ENCODE data around the gene UNC5B. TPM values are rescaled to one million over a fixed set of nuclear protein-coding genes. Genes with fewer than 3 reads are reported as not detected.
"Not testable (repeated sequence)": the region's sequence is repeated elsewhere in the genome, so short reads cannot be mapped to it uniquely, and the experiment has no call there.

The UNC5B gene
- total RNA-seq, 1 donor from 2014 or later = 7.1 TPM

- no peak for DNase-seq
Measured at GRCh38 chr10:71284544-71285179, 72.3 kb downstream of the UNC5B start.

- DNase-seq = peak; percentile 83
Measured at GRCh38 chr10:71285180-71285545, 72.8 kb downstream of the UNC5B start.

GRCh38 chr10:71285986-71286385 lies 73.6 kb downstream of the UNC5B start:
- DNase-seq = no peak

- no peak for DNase-seq
Measured at GRCh38 chr10:71286521-71287294, 74.3 kb downstream of the UNC5B start.

DNA sequence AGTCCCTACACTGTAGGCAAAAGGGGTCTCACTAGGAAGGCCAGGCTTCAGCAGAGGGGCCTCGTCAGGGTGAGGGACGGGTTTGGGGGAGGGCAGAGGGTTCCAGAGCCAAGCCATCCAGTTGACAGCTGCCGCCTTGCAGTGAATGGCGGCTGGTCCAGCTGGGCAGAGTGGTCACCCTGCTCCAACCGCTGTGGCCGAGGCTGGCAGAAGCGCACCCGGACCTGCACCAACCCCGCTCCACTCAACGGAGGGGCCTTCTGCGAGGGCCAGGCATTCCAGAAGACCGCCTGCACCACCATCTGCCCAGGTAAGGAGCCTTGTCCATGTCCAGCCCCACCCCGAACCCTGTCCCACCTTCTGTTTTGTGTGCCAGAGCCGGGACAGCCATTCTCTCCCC lies 75.1 kb downstream of the UNC5B start:
- DNase-seq = no peak

- no peak for DNase-seq
Measured at GRCh38 chr10:71288461-71288860, 76.1 kb downstream of the UNC5B start.

DNA sequence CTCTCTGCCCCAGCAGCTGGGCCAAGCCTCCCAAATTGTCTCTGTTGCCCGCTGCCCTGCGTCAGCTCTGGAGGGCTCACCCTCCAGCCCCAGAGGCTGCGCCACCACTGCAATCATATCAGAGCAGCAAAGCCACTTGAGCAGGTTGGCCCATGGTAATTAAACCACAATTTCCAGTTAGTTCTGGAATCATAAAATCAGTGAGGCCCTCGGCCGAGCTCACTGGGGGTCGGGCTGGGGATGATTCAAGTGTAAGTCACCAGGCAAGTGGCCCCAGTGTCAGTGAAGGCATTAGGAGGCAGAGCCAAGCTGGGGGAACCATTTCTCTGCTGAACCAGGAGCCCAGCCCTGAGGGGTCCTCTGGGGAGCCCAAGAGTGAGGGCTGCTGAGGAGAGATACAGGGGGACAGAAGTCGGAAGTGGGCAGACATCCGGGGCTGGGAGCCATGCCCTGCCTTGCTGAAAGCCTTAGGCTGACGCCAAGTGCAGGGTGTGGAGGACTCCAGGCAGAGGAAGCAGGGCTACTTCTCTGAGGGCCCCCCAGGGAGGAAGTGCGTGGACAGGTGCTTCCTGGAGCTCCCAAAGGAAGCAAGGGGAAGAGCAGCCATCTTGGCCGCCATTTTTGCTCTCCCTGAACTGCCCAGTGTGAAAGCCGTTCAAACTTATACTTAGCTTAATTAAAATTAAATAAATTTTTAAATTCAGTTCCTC lies 77.2 kb downstream of the UNC5B start:
- DNase-seq = no peak

GRCh38 chr10:71290331-71290730 lies 78.0 kb downstream of the UNC5B start:
- DNase-seq = no peak

DNA sequence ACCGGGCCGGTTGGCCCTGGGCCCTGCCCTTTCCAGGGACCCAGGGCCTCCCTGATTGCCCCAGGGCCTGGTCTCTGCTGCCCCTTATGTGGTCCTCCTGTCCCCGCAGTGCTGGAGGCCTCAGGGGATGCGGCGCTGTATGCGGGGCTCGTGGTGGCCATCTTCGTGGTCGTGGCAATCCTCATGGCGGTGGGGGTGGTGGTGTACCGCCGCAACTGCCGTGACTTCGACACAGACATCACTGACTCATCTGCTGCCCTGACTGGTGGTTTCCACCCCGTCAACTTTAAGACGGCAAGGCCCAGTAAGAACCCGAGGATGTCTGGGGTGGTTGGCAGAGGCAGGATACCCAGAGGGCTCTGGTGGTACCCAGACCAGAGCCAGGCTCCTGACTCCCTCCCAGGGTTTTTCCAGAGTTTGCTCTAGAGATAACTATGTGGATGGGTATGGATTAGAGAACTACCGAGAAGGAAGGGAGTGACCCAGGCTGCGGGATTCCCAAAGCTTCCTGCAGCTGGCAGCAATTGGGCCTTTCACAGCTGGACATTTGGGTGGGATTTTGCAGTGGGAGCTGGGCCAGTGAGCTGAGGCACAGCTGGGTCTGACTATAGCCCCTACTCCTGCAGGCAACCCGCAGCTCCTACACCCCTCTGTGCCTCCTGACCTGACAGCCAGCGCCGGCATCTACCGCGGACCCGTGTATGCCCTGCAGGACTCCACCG lies 78.6 kb downstream of the UNC5B start:
- peak; percentile 79 for DNase-seq

DNA sequence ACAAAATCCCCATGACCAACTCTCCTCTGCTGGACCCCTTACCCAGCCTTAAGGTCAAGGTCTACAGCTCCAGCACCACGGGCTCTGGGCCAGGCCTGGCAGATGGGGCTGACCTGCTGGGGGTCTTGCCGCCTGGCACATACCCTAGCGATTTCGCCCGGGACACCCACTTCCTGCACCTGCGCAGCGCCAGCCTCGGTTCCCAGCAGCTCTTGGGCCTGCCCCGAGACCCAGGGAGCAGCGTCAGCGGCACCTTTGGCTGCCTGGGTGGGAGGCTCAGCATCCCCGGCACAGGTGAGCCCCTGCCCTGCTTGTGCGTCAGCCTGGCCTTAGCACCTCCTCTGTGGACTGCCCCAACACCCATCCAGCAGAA lies 79.1 kb downstream of the UNC5B start:
- DNase-seq = no peak

DNA sequence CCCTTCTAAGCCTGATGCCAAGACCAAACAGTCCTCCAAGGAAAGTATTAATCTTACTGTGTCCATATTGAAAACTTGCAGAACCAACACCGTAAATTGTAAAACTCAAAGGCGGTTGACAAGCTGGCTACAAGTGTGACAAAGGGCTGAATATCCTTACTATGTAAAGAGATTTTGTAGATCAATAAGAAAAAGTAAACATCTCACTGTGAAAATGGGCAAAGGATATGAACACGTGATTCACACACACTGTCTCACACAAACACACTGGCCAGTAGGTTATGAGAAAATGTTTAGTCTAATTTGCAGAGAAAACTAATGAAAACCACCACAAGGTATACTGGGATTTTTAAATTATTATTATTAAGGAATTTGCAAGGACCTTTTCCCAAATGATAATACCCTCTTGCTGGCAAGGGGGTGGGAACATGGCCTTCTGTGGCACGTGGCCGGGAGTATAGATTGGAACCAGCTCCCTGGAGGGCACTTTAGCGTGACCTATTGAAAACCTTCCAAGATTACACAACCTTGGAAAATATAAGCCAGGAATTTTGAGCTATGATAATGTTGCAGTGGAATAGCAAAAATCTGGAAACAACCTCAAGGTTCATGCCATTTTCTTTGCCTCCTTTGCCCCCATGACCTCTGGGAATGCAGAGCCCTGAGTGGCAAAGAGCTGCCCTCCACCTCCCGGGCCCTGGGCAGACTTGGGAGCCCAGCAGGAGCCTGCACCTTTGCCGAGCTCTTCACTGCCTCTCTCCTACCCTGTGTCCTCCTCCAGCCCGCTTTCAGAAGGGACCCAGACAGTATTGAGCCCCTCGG lies 80.5 kb downstream of the UNC5B start:
- no peak for DNase-seq

- DNase-seq = peak; percentile 56
Measured at GRCh38 chr10:71293446-71294084, 81.2 kb downstream of the UNC5B start.

GRCh38 chr10:71294091-71294561 lies 81.8 kb downstream of the UNC5B start:
- no peak for DNase-seq

- DNase-seq = no peak
Measured at GRCh38 chr10:71294856-71295255, 82.5 kb downstream of the UNC5B start.

DNA sequence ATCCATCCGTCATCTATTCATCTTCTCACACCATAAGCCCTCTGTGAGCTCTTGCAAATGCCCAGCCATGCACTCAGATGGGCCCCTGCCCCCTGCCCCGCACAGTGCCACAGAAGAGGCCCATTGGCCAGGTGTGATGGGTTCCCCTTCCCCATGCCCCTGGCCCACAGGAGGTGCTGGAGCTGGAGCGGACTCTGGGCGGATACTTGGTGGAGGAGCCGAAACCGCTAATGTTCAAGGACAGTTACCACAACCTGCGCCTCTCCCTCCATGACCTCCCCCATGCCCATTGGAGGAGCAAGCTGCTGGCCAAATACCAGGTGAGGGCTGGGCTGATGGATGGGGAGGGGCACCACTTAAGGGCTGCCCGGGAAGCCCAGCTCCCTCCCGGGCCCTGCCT lies 83.3 kb downstream of the UNC5B start:
- DNase-seq = no peak

DNA sequence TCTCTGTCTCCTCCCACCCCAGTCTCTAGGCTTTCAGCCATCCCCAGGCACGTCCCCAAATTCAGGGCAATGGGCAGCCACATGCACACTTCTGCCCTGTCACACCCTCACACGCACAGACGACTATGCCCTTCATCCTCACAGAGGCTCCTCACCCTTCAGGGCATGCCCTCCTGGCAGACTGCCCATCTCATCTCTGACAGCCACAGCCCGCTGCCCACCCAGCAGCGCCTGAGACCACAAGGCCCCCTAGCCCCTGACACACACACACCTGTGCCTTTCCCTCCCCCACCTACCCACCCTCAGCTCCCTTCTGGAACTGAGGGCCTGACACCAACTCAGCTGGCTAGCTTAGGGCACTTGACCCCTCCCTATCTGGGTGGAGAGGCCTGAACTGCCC lies 83.7 kb downstream of the UNC5B start:
- no peak for DNase-seq

DNA sequence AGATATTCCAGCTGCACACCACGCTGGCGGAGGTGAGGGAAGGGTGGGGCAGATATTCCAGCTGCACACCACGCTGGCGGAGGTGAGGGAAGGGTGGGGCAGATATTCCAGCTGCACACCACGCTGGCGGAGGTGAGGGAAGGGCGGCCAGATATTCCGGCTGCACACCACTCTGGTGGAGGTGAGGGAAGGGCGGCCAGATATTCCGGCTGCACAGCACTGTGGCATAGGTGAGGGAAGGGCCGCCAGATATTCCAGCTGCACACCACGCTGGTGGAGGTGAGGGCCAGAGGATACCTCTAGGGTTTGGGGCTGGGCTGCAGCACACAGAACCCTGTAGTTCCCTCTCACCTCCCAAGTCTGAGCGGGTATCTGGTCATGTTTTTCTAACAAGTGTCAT lies 84.4 kb downstream of the UNC5B start:
- not testable (repeated sequence) for DNase-seq

DNA sequence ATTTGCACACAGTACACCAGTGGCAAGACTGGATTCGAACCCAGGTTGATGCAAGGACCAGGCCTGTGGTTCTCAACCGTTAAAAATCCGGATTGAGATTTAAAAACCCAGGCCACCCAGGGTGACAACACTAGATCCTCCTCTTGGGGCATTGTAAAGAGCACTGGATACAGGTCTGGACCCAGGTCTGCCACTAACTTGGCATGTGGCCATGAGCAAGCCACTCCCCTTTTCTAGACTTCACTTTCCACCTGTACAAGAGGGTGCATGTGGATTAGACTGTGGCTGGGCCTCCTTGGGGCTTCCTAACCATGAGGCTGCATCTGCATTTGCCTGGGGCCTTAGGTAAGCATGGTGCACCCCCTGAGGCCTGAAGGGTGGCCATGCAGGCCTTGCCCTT lies 85.0 kb downstream of the UNC5B start:
- DNase-seq = no peak

- no peak for DNase-seq
Measured at GRCh38 chr10:71299071-71299785, 86.9 kb downstream of the UNC5B start.

DNA sequence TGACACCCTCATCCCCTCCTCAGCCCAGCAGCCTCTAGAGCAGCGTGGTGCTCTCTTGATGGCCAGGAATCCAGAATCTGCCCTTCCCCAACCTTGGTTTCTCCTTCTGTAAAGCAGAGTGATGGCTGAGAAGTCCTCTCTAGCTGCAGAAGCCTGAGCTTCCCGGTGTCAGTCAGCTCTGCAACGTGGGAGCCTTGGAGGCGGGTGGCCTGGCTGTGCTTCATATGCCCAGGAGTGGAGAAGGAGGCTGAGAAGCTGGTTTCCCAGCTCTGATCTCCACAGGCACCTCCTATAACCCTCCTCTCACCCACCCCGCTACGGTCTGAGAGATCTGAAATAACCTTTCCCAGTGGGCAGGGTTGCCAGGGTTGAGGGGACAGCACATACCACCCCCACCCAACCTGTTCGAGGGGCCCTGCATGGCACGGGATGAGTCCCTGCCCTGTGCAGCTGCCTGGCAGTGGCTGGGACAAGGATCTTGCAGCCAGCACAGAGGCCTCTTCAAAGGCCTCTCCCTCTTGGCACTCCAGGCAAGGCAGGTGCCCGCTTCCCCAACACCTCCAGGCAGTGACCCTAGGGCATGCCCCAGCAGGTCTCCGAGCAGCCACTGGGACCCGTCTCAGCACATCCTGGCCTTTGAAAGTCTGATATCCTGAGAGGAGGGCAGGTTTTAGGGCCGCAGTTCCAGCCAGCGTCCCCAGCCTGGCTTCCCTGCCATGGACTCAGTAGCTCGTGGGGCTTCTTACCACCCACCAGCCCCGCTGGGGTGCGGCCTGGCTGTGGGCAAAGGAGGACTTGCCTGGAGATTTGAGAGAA lies 88.4 kb downstream of the UNC5B start:
- no peak for DNase-seq

Measured in tongue (tissue), 2 donors.